GM19043 (cell line): ENCODE measurements around the gene SPATA22.
"Not testable (repeated sequence)": the region's sequence is repeated elsewhere in the genome, so short reads cannot be mapped to it uniquely, and the experiment has no call there.

Source experiments
- ATAC-seq: cut with Tn5 transposase; IDR thresholded peaks from one replicate; pipeline ENCODE4 v1.9.1; 2021; ENCODE audit warnings: low read depth; ENCODE audit not compliant: unreplicated experiment

The SPATA22 gene

DNA sequence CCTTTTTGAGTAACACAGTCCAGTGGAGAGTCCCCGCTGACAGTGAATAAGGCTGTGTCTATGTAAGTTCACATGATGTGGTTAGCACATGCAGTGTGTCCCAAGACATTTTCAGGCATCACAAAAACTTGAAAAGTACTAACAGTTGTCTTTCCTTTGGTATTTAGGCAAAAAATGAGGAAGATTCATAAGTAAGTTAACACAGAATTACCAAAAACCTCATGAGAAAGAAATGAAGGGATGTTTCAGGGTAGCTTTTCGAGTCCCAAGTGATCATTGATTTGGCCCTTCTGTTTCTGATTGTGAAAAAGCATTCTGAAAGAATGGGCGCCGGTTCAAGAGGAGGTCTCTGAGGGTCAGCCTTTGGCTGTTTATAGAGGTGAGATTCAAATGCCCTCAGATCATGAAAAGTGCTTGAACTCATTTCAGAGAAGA, 3.6 kb upstream of the SPATA22 start:
- ATAC-seq: no peak

- no peak for ATAC-seq
Measured at GRCh38 chr17:3474212-3474611, 2.6 kb upstream of the SPATA22 start.

DNA sequence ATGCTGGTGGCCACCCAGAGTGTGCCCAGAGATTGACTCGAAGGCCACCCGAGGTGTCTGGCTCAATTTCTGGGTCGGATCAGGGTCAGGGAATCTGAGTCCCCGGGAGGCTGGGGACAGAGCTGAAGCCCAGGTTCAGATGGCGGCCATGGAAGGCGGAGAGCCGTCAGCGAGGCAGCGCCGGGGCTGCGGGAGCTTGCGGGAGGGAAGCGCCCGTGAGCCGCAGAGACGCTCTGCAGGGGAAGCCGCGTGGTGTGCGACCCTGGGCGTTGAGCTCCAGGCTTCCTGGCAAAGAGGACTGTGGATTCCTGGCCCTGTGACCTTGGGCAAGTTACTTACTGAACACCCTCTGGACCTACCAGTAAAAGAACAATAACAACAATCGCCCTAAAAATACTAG, 518 bp upstream of the SPATA22 start:
- no peak for ATAC-seq

DNA sequence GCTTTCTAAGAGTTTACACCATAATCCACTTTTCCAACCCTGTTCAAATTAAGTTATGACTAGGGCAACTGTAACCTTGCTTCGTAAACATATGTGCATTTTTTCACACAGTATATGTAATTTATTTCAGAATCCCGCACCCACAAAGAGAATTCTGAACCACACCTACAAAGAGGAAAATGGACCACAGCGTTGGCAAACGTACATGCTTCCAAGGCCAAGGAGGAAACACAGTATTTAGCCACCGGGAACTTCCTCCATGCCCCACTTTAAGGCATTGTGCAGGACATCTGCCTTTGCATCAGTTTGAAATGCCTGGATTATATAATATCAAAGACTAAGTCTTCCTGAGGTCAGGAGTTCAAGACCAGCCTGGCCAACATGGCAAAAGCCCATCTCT, 2.1 kb downstream of the SPATA22 start:
- no peak for ATAC-seq

DNA sequence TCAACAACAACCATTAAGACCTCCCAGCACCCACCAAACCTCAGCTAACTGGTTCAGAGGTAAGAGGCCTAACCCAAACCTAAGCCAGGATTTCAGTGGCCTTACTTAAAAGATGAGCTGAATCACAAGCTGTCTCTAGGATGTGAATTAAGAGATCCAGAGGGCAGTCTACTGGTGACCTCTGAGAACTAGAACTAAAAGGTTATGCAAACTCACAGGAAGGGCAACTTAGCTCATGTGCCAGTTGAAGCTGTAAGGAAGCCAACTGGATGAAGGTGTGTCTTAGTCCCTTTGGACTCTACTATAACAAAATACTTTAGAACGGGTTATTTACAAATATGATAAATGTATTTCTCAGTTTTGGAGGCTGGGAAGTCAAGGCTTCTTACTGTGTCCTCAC, 5.3 kb downstream of the SPATA22 start:
- not testable (repeated sequence) for ATAC-seq

DNA sequence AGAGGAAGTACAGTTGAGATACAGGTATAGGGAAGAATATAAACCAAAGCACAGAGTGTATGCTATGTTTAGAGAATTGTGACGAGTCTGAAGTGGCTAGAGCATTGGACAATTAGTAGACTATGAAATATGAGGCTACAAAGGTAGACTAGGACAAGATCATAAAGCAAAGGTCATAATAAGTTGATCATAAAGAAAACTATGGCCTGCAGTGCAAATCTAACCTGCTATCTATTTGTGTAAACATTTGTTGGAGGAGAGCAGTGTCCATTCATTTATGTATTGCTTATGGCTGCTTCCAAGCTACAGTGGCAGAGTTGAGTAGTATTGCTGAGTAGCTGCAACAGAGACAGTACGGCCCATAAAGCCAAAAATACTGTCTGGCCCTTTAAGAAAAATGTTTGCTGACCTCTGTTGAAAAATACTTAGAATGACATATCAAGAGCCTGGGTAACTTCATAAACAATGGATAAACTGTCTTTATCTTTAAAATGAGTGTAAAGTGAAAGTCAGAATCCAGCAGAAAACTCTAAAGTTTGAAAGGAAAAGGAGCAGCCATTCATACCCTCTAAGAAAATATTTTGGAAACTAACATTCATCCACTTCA, 23.5 kb downstream of the SPATA22 start:
- ATAC-seq: no peak

DNA sequence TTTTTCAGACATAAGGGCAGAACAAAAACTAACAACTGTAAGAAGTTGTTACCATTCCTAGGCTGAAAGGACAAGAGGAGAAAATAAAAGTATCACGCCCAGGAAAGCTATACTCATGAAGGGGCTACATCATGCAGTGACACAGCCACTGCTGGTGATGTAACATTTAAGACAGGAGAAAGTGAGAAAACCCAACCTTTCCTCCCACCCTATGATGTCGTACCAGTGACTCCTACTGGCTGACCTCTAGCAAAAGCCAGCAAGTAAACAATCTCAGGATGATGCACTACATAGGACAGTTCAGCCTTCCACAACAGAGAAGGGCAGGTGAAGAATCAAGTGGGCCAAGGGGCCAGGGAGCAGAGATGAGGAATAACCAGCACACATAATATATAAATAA, 24.0 kb downstream of the SPATA22 start:
- ATAC-seq: no peak

DNA sequence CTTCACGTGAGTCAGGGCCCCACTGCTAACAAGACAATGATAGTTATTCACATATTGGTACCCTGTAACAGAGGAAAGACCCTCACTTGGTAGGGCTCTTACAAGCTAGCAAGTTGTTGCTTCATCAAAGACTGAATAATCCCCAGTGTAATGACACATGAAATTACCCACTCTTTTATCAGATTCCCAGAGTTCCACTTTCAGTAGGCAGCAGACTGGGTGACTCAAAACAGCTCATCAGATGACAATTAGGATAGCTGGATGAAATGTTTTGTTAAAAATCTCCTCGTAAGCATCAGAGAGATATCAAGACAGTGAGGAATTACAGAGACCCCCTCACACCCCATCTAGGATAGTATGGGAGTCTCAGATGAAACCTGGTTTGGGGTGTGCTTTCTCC, 31.2 kb downstream of the SPATA22 start:
- no peak for ATAC-seq

DNA sequence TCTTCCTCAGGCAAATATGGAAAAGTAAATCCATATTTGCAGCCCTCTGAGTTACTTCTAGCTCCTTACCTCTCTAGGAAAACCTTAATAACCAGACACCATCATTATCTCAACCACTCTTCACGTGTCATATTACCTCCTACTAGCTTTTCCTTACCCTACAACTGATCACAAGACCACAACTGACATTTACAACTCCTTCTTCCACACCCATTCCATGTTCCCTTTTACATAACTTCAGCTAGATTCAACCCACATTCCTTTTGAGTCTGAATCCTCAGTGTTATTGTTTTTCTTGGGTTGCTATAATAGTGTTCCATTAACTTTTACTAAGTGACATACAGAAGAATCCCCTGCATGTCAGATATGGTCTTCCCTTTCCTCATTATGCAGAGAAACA, 33.3 kb downstream of the SPATA22 start:
- no peak for ATAC-seq

- no peak for ATAC-seq
Measured at GRCh38 chr17:3433741-3434140, 37.9 kb downstream of the SPATA22 start, which contains the start of gene OR1E2. Gene OR1E2 (minus strand): TSS chr17:3433841. CDS start chr17:3433841, 0 bp downstream.

- ATAC-seq: not testable (repeated sequence)
Measured at GRCh38 chr17:3433215-3433614, 38.4 kb downstream of the SPATA22 start.

DNA sequence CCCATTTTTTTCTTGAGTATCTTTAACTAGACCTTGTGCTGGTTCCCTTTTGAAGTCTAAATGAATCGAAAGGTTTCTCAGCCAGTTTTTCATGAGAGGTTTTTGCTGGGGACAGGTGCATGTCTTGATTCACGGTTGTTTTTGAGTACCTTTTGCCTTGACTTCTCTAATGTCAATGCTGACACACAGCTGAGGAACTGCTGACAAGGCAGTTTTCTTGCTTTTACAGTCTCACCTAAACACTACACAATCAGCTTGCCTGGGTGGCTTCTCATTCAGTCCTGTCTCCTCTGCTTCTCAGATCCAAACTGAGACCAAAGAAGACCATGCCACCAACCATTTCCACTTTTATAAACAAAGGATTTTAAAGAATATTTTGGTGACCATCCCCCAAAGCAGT, 53.4 kb downstream of the SPATA22 start:
- ATAC-seq: no peak

DNA sequence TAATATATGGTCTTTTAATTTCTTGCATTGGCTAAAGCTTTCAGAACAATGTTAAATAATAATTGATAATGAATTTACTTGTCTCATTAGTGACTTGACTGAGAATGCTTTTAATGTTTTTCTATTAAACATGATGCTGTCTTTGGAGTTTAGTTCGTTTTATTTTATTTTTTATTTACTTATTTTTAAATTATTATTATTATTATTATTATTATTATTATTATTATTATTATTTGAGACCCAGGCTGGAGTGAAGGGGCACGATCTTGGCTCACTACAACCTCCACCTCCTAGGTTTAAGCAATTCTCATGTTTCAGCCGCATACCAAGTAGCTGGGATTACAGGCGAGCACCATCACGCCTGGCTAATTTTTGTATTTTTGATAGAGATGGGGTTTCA, 56.0 kb downstream of the SPATA22 start:
- no peak for ATAC-seq

DNA sequence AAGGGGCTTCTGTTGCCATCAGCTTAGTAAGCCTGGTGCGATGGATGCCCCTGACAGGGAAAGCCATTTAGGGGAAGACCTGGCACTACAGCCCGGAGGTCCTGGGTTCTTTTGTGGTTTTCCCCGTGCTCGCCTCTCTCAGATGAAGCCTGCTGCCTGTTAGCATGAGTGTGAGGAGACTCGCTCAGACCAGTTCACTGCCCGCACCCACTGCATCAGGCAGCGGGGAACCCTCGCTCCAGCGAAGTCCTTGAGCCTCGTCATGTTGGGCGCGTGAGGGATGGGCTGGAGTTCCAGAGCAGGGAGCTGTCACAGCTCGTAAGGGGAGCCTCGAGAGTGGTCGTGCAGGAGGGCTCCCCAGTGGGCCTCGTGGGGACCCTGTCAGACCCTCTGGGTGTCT, 59.4 kb downstream of the SPATA22 start:
- ATAC-seq: not testable (repeated sequence)

DNA sequence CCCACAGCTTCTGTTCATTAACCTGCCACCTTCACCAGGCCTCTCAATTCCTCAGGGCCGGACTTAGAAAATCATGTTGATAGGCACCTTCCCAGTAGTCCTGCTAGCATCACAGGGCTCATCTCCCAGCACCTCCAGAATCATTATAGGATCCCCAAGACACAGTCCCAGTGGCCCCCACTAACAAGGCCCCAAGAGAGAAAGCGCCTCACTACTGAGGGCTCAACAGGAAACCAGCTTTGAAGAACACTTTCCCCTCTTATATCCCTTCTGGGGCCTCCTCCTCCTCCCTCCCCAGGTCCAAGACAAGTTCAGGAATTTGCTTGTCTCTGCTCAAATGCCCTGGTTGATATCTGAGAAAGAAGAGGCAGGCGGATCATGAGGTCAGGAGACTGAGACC, 60.5 kb downstream of the SPATA22 start, which contains the start of gene OR3A3:
Gene OR3A3, plus strand, starts transcription at position 301 of the 400 bp plus-strand sequence.
- ATAC-seq: no peak

- not testable (repeated sequence) for ATAC-seq
Measured at GRCh38 chr17:3403856-3404255, 67.8 kb downstream of the SPATA22 start.

GRCh38 chr17:3401786-3402185, 69.8 kb downstream of the SPATA22 start:
- ATAC-seq: no peak

DNA sequence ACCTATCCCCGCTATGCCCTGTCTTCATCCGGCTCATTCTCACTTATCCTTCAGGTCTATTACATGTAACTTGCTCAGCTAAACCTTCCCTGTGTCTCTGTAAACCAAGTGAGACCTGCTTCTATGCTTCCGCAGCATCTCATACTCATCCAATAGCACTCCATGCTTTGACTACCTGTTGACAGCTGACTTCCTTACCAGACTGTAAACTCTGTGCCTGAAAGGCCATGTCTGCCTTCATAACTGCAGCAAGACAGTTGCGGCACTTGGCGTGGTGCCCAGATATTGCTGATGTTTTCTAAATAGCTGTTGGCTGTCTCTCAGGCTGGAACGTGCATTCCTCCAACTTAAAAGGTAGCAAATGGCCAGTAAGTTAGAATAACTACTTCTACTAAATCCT, 71.6 kb downstream of the SPATA22 start:
- no peak for ATAC-seq

DNA sequence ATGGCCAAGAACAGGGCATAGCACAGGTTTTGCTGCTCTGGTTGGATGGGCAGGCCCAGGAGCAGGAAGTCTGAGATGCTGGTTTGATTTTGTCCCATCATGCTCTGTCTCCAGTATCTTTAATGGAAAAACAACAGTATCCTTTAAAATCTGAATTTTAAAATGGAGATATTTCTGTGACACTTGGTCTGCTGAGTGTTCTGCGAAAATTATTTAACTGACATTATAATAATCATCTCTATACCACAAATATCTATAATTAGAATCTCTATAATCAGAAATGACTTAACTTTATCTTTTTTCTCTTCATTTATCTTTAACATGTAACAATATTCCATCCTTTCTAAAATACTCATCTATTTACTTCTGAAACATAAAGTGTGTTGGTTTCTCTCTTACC, 73.3 kb downstream of the SPATA22 start, which contains the start of gene OR1E1:
Gene OR1E1, minus strand, starts transcription at position 101 of the 400 bp plus-strand sequence. Its CDS starts 0 bp downstream, at position 101.
- no peak for ATAC-seq

DNA sequence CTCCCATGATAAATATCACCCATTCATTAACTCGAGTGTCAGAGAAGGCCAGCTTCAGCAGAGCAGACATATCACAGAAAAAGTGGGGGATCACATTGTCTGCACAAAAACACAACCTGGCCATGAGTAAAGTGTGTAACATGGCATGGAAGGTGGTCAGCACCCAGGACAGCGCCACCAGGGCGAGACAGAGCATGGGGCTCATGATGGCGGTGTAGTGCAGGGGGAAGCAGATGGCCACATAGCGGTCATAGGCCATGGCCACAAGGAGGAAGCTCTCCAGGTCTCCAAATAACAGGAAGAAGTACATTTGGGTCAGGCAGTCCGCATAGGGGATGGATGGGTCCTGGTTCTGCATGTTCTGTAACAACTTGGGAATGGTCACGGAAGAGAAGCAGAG, 73.8 kb downstream of the SPATA22 start:
- not testable (repeated sequence) for ATAC-seq
